Activated CD4-positive, alpha-beta T cell treated with anti-CD3 and anti-CD28 coated beads, Interleukin-2, amount 10 ng/mL, durations not matched to agents 7 days and 5 days (primary cell): ENCODE results near the gene STX4. TPM values are rescaled to one million over a fixed set of nuclear protein-coding genes. Genes with fewer than 3 reads are reported as not detected.

Source experiments
- CTCF ChIA-PET: fragments of 350-600 bp; sonication (Branson Sonifier 250); formaldehyde crosslinking; loops from one replicate; lab custom pipeline; 2021; ENCODE audit warnings: antibody characterized with exemption; lab: Charles Lee
- POLR2A ChIA-PET: fragments of 350-600 bp; sonication (Branson Sonifier 250); formaldehyde crosslinking; loops from one replicate; lab custom pipeline; 2021; ENCODE audit warnings: antibody characterized with exemption; lab: Charles Lee
- DNase-seq: peaks from one replicate; pipeline ENCODE4 v3.0.0-alpha.2; 2020
- H3K27ac Mint-ChIP-seq: one replicate; pipeline ENCODE4 v1.8.0; 2021; ENCODE audit warnings: mild to moderate bottlenecking, moderate library complexity, mixed read lengths
- H3K27me3 Mint-ChIP-seq: one replicate; pipeline ENCODE4 v1.8.0; 2021; ENCODE audit warnings: mixed read lengths
- H3K36me3 Mint-ChIP-seq: one replicate; pipeline ENCODE4 v1.8.0; 2021; ENCODE audit warnings: low read depth, mixed read lengths
- H3K4me1 Mint-ChIP-seq: one replicate; pipeline ENCODE4 v1.8.0; 2021; ENCODE audit warnings: mixed read lengths
- H3K4me3 Mint-ChIP-seq: one replicate; pipeline ENCODE4 v1.8.0; 2021; ENCODE audit warnings: mild to moderate bottlenecking, moderate library complexity, mixed read lengths
- H3K9me3 Mint-ChIP-seq: one replicate; pipeline ENCODE4 v1.8.0; 2021; ENCODE audit warnings: mixed read lengths
- total RNA-seq, 2 experiments: library from RNA; stranded (reverse); gene quantifications; one replicate each; pipeline ENCODE4 v1.2.3, GENCODE V29; 2021

Gene STX4, protein sequence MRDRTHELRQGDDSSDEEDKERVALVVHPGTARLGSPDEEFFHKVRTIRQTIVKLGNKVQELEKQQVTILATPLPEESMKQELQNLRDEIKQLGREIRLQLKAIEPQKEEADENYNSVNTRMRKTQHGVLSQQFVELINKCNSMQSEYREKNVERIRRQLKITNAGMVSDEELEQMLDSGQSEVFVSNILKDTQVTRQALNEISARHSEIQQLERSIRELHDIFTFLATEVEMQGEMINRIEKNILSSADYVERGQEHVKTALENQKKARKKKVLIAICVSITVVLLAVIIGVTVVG
- total RNA-seq: 10 to 100 TPM; 48.0 to 56.7 TPM

DNA sequence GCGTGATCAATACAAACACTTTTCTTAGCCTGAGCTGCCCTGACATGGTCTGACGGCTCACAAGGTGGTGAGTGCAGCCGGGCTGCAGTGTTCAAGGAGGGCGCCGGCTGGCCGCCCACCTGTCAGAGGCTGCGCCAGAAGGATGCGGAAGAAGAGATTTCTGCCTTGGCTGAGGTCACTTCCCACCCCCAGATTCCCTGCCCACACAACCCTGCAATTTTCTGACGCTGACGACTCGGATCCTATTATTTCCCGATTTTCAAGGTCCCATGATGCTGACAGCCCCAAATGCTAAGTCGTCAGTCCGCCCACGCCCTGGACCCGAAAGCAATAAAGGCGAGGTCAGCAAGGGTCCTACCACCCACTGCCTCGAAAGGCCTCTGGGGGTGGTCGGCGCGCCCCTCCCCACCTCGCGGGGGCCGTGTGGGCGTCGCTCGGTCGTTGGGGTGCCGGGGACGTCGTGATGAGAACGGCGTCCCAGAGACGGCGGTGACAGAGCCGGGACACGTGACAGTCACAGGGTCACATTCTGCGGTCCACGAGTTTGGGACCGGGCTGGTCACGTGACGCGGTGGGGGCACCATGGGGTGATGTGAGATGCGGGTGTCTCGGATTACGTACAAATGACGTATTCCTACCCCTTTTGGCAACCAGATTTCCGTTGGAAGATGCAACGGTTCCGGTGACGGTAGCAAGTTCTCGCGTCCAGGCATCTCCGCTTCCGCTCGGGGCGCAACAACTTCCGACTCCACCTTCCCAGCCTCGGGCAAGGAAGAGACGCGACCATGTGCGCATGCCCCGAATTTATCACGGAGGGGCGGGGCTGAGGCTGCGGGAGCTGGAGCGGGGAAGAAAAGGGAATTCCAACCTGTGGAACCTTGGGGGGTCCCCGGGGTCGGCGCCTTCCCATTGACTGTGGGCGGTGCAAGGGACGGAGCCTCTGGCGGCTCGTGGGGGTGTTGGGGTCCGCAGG is at the start of gene STX4:
Gene STX4, plus strand, starts transcription at position 823 of the 973 bp plus-strand sequence. CDS start 248 bp downstream, outside the sequence.
- Mint-ChIP-seq H3K27ac (peak within 1 kb of the TSS; percentile 96), H3K4me1 (peaks cover 23% of the 10 kb centered on the region), H3K36me3 (peaks cover 13% of the 10 kb centered on the region), H3K9me3 (no peaks in the 10 kb centered on the region), H3K4me3 (peak within 1 kb of the TSS; percentile 88), H3K27me3 (no peaks in the 10 kb centered on the region)
- POLR2A ChIA-PET: interaction anchor here (0.8 to 1.0 kb wide), 2 partner anchors 40 to 41 kb away, joined by 3 read pairs; partner anchors contain the start of gene ZNF668
- peak; percentile 99 for DNase-seq
- CTCF ChIA-PET: interaction anchor here (1.1 kb wide), 1 partner anchor 17 kb away, joined by 3 read pairs; no protein-coding TSS in a partner anchor

DNA sequence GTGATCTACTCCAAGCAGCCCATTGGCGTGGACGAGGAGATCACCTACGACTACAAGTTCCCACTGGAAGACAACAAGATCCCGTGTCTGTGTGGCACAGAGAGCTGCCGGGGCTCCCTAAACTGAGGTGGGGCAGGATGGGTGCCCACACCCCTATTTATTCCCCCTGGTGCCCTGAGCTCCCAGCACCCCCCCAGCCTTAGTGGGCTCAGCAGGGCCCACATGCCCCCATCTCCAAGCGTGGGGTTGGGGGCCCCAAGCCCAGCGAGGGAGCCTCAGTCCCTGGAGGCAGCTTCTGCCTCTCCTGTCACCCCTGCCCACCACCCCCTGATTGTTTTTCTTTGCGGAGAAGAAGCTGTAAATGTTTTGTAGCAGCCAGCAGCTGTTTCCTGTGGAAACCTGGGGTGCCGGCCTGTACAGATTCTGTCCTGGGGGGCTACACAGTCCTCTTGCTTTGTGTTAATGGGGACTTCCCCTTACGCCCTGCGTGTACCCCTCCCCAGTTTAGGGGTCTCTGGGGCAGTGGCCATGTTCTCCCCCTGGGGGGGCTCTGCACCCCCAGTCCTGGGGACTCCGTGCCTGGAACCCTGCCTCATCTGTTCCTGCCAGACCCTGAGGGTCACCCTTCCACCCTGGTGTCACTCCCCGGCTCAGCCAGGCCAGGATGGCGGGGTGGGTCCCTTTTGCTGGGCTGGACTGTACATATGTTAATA is 49.3 kb upstream of the STX4 start:
- H3K4me3 Mint-ChIP-seq: no peak overlapping the region
- H3K27me3 Mint-ChIP-seq: no peaks in the 10 kb centered on the region
- peaks cover 9% of the 10 kb centered on the region for H3K4me1 Mint-ChIP-seq
- CTCF ChIA-PET: interaction anchor here (0.6 to 4.4 kb wide), 14 partner anchors 8 to 160 kb away, joined by 3 to 23 read pairs (median 4); no protein-coding TSS in a partner anchor
- H3K36me3 Mint-ChIP-seq: peaks cover 15% of the 10 kb centered on the region
- H3K27ac Mint-ChIP-seq: no peak overlapping the region
- no peaks in the 10 kb centered on the region for H3K9me3 Mint-ChIP-seq
- POLR2A ChIA-PET: no interaction called here
- no peak for DNase-seq

DNA sequence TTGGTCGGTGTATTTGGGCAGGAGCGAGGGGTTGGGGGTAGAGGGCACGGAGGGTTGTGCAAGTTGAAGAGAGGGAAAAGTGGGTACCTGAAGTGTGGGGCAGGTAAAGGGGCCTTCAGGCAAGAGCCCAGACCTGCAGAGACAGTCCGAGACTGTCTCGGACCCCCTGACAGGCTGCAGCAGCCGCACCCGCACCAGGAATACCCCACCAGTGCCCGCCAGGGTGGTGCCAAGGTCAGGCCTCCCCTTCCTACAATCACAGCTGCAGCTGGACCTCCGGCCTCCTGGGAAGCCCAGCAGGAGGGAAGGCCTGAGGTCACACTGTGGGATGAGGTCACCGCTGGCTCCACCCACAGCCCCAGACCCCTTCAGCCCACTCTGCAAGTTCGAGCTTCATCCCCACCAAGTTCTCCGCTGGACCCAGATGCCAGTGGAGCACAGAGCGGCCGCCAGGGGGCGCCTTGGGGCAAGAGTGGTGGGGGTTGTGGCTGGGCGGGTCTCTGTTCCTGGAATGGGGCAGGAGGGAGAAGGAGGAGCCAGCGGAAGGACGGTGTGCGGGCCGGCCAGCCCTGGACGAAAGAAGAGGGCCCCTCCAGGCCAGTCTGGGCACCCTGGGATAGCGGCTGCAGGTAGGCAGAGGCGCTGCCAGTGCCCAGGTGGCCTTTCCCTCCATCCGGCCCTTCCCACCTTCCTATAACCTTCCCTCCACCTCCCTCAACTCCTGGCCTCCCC is 48.5 kb upstream of the STX4 start, which contains the start of gene HSD3B7:
Gene HSD3B7, plus strand, starts transcription at position 539 of the 732 bp plus-strand sequence. CDS start 452 bp downstream, outside the sequence.
- ChIA-PET CTCF (interaction anchor here (0.6 to 4.4 kb wide), 22 partner anchors 9 to 321 kb away, joined by 3 to 23 read pairs (median 4); partner anchors contain the start of gene VKORC1), POLR2A (interaction anchor here (0.5 kb wide), 1 partner anchor 192 kb away, joined by 3 read pairs; no protein-coding TSS in a partner anchor)
- Mint-ChIP-seq H3K9me3 (no peaks in the 10 kb centered on the region), H3K27ac (peak within 1 kb of the TSS; percentile 54), H3K36me3 (peaks cover 15% of the 10 kb centered on the region), H3K27me3 (no peaks in the 10 kb centered on the region), H3K4me3 (peak within 1 kb of the TSS; percentile 36), H3K4me1 (peaks cover 9% of the 10 kb centered on the region)
- peak; percentile 83 for DNase-seq

DNA sequence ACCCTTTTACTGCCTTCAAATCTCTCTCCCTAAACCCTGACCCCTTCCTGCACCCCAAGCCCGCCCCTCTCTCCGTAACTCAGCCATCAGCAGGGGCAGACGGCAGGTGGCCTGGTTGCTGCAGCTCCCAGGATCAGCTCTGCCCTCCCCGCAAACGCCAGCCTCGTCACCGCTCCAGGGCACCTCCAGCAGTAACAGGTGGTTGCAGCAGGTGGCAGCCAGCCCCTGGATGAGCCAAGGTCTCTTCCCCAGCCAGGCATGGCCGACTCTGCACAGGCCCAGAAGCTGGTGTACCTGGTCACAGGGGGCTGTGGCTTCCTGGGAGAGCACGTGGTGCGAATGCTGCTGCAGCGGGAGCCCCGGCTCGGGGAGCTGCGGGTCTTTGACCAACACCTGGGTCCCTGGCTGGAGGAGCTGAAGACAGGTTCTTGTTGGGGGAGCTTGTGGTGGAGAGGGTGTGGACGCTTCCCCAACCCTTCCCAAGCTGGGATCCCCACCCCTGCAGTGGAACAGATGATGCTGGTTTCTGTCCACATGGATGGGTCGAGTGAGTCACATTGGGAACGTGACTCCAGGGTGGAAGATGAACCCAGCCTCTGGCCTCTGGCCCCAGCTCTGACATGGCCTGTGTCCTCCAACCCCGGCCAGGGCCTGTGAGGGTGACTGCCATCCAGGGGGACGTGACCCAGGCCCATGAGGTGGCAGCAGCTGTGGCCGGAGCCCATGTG is 47.8 kb upstream of the STX4 start:
- no peaks in the 10 kb centered on the region for H3K9me3 Mint-ChIP-seq
- peak overlapping the region; percentile 54 for H3K27ac Mint-ChIP-seq
- H3K36me3 Mint-ChIP-seq: peaks cover 12% of the 10 kb centered on the region
- POLR2A ChIA-PET: interaction anchor here (0.5 kb wide), 1 partner anchor 191 kb away, joined by 3 read pairs; no protein-coding TSS in a partner anchor
- peaks cover 9% of the 10 kb centered on the region for H3K4me1 Mint-ChIP-seq
- H3K4me3 Mint-ChIP-seq: peak overlapping the region; percentile 36
- CTCF ChIA-PET: interaction anchor here (0.5 to 4.4 kb wide), 26 partner anchors 8 to 320 kb away, joined by 3 to 23 read pairs (median 3); partner anchors contain the start of gene VKORC1
- DNase-seq: no peak
- no peaks in the 10 kb centered on the region for H3K27me3 Mint-ChIP-seq

DNA sequence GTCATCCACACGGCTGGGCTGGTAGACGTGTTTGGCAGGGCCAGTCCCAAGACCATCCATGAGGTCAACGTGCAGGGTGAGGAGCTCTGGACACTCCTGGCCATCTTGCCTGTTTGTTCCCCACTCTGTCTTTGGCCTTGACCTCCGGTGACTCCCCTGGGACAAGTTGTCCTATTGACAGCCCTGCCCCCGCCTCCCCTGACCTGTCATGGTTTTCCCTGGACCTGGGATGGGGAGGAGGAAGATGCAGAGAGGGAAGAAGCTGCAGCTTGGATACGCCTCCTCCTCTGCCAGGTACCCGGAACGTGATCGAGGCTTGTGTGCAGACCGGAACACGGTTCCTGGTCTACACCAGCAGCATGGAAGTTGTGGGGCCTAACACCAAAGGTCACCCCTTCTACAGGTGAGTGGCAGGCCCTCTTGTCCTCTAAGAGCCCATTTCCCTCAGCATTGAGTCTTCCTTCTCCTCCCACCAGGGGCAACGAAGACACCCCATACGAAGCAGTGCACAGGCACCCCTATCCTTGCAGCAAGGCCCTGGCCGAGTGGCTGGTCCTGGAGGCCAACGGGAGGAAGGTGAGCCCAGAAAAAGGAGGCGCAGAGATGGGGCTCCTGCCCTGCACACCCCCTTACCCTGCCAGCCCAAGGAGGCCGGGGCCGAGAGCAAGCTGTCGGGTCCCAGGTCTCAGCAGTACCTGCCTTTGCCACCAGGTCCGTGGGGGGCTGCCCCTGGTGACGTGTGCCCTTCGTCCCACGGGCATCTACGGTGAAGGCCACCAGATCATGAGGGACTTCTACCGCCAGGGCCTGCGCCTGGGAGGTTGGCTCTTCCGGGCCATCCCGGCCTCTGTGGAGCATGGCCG is 47.0 kb upstream of the STX4 start:
- peaks cover 6% of the 10 kb centered on the region for H3K36me3 Mint-ChIP-seq
- peak overlapping the region; percentile 71 for H3K27ac Mint-ChIP-seq
- CTCF ChIA-PET: interaction anchor here (0.5 to 4.4 kb wide), 21 partner anchors 8 to 171 kb away, joined by 3 to 23 read pairs (median 3); partner anchors contain the start of gene VKORC1
- no peak overlapping the region for H3K4me3 Mint-ChIP-seq
- H3K27me3 Mint-ChIP-seq: no peaks in the 10 kb centered on the region
- DNase-seq: no peak
- POLR2A ChIA-PET: no interaction called here
- peaks cover 9% of the 10 kb centered on the region for H3K4me1 Mint-ChIP-seq
- H3K9me3 Mint-ChIP-seq: no peaks in the 10 kb centered on the region

DNA sequence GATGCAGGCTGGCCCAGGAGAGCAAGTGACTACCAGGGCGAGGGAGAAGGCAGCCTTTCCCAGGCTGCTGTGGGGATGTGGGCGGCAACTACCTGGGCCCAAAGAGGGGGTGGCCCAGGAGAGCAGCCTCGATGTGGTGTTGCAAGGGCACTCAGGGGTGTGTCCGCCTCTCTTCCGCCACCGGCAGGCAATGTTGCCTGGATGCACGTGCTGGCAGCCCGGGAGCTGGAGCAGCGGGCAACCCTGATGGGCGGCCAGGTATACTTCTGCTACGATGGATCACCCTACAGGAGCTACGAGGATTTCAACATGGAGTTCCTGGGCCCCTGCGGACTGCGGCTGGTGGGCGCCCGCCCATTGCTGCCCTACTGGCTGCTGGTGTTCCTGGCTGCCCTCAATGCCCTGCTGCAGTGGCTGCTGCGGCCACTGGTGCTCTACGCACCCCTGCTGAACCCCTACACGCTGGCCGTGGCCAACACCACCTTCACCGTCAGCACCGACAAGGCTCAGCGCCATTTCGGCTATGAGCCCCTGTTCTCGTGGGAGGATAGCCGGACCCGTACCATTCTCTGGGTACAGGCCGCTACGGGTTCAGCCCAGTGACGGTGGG is 45.7 kb upstream of the STX4 start:
- H3K27me3 Mint-ChIP-seq: no peaks in the 10 kb centered on the region
- H3K9me3 Mint-ChIP-seq: no peaks in the 10 kb centered on the region
- no peak overlapping the region for H3K4me3 Mint-ChIP-seq
- no peak for DNase-seq
- POLR2A ChIA-PET: interaction anchor here (0.6 kb wide), 1 partner anchor 13 kb away, joined by 3 read pairs; no protein-coding TSS in a partner anchor
- peaks cover 15% of the 10 kb centered on the region for H3K4me1 Mint-ChIP-seq
- no peak overlapping the region for H3K27ac Mint-ChIP-seq
- H3K36me3 Mint-ChIP-seq: peaks cover 3% of the 10 kb centered on the region
- CTCF ChIA-PET: interaction anchor here (1.0 to 2.1 kb wide), 3 partner anchors 11 to 86 kb away, joined by 3 to 4 read pairs (median 3); partner anchors contain the start of genes ZNF646 and ZNF668

DNA sequence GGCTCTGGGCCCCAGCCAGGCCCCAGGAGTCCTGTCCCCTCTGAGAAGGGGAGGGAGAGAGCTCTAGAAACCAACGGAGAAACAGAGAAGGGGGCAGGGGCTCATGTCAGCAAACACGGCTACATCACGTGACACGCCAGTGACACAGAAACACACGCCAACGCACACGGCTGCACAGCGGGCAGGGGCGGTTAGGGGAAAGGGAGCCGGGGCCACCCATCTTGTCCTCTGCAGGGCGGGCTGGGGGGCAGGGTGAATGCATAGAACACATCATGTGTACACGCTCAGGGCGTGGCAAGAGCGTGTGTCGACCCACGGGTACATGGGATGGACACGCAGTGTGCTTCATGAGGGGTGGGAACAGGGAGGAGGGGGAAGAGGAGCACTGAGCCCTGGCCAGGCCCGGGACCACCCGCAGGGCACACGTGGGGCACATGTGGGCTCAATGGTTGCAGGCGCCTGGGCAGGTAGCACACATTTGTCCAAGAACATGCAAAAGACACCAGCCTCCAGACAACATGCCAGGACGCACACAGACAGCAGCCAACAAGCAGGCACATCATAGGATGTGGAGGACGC is 43.8 kb upstream of the STX4 start:
- Mint-ChIP-seq H3K27me3 (no peaks in the 10 kb centered on the region), H3K36me3 (peaks cover 1% of the 10 kb centered on the region), H3K4me1 (peaks cover 19% of the 10 kb centered on the region), H3K9me3 (no peaks in the 10 kb centered on the region), H3K4me3 (no peak overlapping the region), H3K27ac (no peak overlapping the region)
- POLR2A ChIA-PET: no interaction called here
- DNase-seq: no peak
- CTCF ChIA-PET: no interaction called here

DNA sequence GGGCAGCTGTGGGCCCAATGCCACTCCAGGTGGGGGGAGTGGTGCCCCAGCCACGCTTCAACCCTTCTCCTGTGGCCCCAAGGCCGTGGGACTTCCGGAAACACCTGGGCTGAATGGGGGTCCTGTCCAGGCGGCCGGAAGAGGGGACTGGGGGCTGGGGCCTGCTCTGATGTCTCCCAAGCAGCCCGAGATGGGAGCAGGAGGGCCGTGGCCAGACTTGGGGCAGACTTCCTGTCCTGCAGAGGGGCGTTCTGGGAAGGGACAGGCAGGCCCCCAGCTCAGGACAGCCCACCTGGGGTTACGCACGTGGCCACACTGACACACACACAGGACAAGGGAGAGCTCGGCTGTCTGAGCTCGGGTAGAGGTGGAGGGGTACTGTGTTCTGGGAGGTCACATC is 43.3 kb upstream of the STX4 start:
- POLR2A ChIA-PET: no interaction called here
- Mint-ChIP-seq H3K9me3 (no peaks in the 10 kb centered on the region), H3K27me3 (no peaks in the 10 kb centered on the region), H3K36me3 (peaks cover 1% of the 10 kb centered on the region), H3K27ac (no peak overlapping the region), H3K4me1 (peaks cover 19% of the 10 kb centered on the region), H3K4me3 (no peak overlapping the region)
- CTCF ChIA-PET: no interaction called here
- DNase-seq: no peak

DNA sequence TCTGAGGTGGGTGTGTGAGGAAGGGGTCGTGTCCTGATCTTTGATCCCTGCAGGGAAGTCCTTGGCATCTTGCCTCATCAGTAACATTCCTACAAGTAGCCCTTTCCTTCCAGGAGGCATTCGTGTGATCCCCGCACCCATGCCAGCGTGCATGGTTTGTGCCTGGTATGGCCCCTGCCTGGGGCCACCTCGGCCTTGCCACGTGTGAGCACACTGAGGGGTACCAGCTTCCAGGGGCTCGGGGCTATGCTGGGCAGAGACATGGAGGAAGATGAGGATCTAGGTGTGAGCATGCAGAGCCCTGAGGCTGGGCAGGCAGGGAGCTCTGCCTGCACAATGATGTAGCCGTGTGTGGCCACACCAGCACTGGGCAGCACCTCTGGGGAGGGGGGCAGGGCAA is 42.3 kb upstream of the STX4 start:
- no peaks in the 10 kb centered on the region for H3K27me3 Mint-ChIP-seq
- CTCF ChIA-PET: no interaction called here
- H3K4me3 Mint-ChIP-seq: no peak overlapping the region
- no peak overlapping the region for H3K27ac Mint-ChIP-seq
- POLR2A ChIA-PET: interaction anchor here (0.5 kb wide), 1 partner anchor 132 kb away, joined by 3 read pairs; no protein-coding TSS in a partner anchor
- peaks cover 20% of the 10 kb centered on the region for H3K4me1 Mint-ChIP-seq
- peaks cover 1% of the 10 kb centered on the region for H3K36me3 Mint-ChIP-seq
- no peaks in the 10 kb centered on the region for H3K9me3 Mint-ChIP-seq
- DNase-seq: no peak
